LNCaP clone FGC (cell line): ENCODE results near the gene MST1R.

Experiments
- DNase-seq: peaks from one replicate; pipeline ENCODE4 v3.0.0-alpha.2; 2011; ENCODE audit warnings: low read depth
- H3K4me3 ChIP-seq: 2 replicates; pipeline ENCODE4 v1.5.1; 2011; ENCODE audit warnings: mild to moderate bottlenecking, low read depth, low read length, control low read depth
- TF ChIP-seq, protein P1 (sequence below): IDR thresholded peaks from 2 replicates; pipeline ENCODE4 v1.5.1; 2012; ENCODE audit warnings: mild to moderate bottlenecking; ENCODE audit not compliant: control insufficient read depth, insufficient read depth; ENCODE audit errors: extremely low read depth

The MST1R gene

GRCh38 chr3:49901366-49902339 is 2.0 kb downstream of the MST1R start:
- no peak for DNase-seq
- TF ChIP-seq, protein P1, sequence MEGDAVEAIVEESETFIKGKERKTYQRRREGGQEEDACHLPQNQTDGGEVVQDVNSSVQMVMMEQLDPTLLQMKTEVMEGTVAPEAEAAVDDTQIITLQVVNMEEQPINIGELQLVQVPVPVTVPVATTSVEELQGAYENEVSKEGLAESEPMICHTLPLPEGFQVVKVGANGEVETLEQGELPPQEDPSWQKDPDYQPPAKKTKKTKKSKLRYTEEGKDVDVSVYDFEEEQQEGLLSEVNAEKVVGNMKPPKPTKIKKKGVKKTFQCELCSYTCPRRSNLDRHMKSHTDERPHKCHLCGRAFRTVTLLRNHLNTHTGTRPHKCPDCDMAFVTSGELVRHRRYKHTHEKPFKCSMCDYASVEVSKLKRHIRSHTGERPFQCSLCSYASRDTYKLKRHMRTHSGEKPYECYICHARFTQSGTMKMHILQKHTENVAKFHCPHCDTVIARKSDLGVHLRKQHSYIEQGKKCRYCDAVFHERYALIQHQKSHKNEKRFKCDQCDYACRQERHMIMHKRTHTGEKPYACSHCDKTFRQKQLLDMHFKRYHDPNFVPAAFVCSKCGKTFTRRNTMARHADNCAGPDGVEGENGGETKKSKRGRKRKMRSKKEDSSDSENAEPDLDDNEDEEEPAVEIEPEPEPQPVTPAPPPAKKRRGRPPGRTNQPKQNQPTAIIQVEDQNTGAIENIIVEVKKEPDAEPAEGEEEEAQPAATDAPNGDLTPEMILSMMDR: no peak
- H3K4me3 ChIP-seq: no peak overlapping the region

DNA sequence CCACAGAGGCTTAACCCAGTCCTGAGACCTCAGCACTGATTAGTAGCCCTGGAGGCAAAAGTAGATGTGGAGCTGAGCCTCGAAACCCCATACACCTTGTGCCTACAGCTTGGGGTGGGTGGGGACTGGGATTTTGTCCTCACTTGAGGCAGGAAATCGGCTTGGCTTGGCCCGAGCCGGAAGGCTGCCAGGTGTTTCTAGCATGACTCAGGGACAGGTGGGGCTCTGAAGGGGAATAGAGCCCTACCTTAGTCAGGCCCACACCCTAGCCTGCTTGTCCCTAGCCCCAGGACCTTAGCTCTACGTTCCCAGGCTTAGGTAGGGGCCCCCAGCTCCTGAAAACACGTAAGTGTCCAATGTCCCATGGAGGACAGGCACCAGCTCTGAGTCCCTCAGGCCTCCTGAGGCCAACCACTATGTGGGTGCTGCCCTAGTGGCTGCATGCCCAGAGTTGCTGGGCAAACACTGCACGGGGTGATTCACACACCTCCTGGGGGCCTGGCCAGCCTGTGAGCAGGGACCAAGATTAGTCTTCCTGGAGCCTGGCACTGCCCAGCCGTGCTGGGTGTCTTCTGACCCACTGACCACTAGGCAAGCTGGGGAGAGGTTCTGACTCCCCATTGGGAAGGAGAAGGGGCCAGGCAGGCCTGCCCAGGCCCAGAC is 3.1 kb downstream of the MST1R start:
- DNase-seq: peak; percentile 14
- TF ChIP-seq, protein P1: no peak
- no peak overlapping the region for H3K4me3 ChIP-seq

- no peak for DNase-seq
- TF ChIP-seq, protein P1: no peak
- H3K4me3 ChIP-seq: no peak overlapping the region
These were observed 3.9 kb downstream of the MST1R start for GRCh38 chr3:49899815-49900214.

GRCh38 chr3:49898991-49899390 is 4.7 kb downstream of the MST1R start:
- TF ChIP-seq, protein P1: no peak
- DNase-seq: no peak
- no peak overlapping the region for H3K4me3 ChIP-seq

- TF ChIP-seq, protein P1: no peak
- H3K4me3 ChIP-seq: no peak overlapping the region
- DNase-seq: no peak
These were observed 7.3 kb downstream of the MST1R start for GRCh38 chr3:49896345-49896744.

- TF ChIP-seq, protein P1: no peak
These were observed 7.9 kb downstream of the MST1R start for GRCh38 chr3:49895791-49896190.

More at GRCh38 chr3:49895791-49896190, 7.9 kb downstream of the MST1R start:
- no peak overlapping the region for H3K4me3 ChIP-seq
- no peak for DNase-seq
